ENCODE measurements around the gene SLC25A22.

SLC25A22 gene

GRCh38 chr11:794013-794765, 3.9 kb downstream of the SLC25A22 start:
- H3K27me3 ChIP-seq = peaks cover 0 to 18% of the 10 kb centered on the region in 2 donors
- no peaks in the 10 kb centered on the region for H3K9me3 ChIP-seq
- DNase-seq = no peak
- H3K36me3 ChIP-seq = peaks cover 0 to 30% (median 5%) of the 10 kb centered on the region in 3 donors
- intact Hi-C loops (cut with DNase I; ENCODE audit: low total_unique reads) = no loop called here
- H3K4me3 ChIP-seq = no peak overlapping the region
- H3K27ac ChIP-seq = no peak overlapping the region
- no peak for TF ChIP-seq CTCF (IDR thresholded peaks at IDR 0.05)
- peaks cover 0 to 46% (median 29%) of the 10 kb centered on the region in 4 donors for H3K4me1 ChIP-seq

- intact Hi-C loops (cut with DNase I; ENCODE audit: low total_unique reads) = no loop called here
- H3K27ac ChIP-seq = no peak overlapping the region
- peaks cover 0 to 24% of the 10 kb centered on the region in 2 donors for H3K27me3 ChIP-seq
- peaks cover 0 to 28% (median 5%) of the 10 kb centered on the region in 3 donors for H3K36me3 ChIP-seq
- no peak for DNase-seq
- no peak for TF ChIP-seq CTCF (IDR thresholded peaks at IDR 0.05)
- peaks cover 0 to 47% (median 28%) of the 10 kb centered on the region in 4 donors for H3K4me1 ChIP-seq
- H3K4me3 ChIP-seq = no peak overlapping the region
- no peaks in the 10 kb centered on the region for H3K9me3 ChIP-seq
Observed at GRCh38 chr11:793556-793955, 4.5 kb downstream of the SLC25A22 start.

- no peak for TF ChIP-seq CTCF (IDR thresholded peaks at IDR 0.05)
- intact Hi-C loops (cut with DNase I; ENCODE audit: low total_unique reads) = no loop called here
Observed at GRCh38 chr11:792873-793272, 5.2 kb downstream of the SLC25A22 start.

GRCh38 chr11:792535-792821, 5.6 kb downstream of the SLC25A22 start:
- no peak for TF ChIP-seq CTCF (IDR thresholded peaks at IDR 0.05)
- H3K9me3 ChIP-seq = no peaks in the 10 kb centered on the region
- H3K36me3 ChIP-seq = peaks cover 0 to 28% (median 5%) of the 10 kb centered on the region in 3 donors
- H3K27ac ChIP-seq = no peak overlapping the region
- H3K27me3 ChIP-seq = peaks cover 0 to 35% of the 10 kb centered on the region in 2 donors
- H3K4me3 ChIP-seq = no peak overlapping the region
- no peak for DNase-seq
- peaks cover 0 to 42% (median 25%) of the 10 kb centered on the region in 4 donors for H3K4me1 ChIP-seq
- intact Hi-C loops (cut with DNase I; ENCODE audit: low total_unique reads) = no loop called here

More at GRCh38 chr11:792873-793272, 5.2 kb downstream of the SLC25A22 start:
- peaks cover 0 to 28% (median 5%) of the 10 kb centered on the region in 3 donors for H3K36me3 ChIP-seq
- H3K27me3 ChIP-seq = peaks cover 0 to 31% of the 10 kb centered on the region in 2 donors
- no peaks in the 10 kb centered on the region for H3K9me3 ChIP-seq
- no peak overlapping the region for H3K4me3 ChIP-seq
- no peak for DNase-seq
- H3K27ac ChIP-seq = no peak overlapping the region
- H3K4me1 ChIP-seq = peaks cover 0 to 42% (median 25%) of the 10 kb centered on the region in 4 donors

GRCh38 chr11:791658-792534, 6.2 kb downstream of the SLC25A22 start:
- H3K27ac ChIP-seq = no peak overlapping the region
- H3K4me3 ChIP-seq = no peak overlapping the region
- DNase-seq = no peak
- peaks cover 0 to 41% of the 10 kb centered on the region in 2 donors for H3K27me3 ChIP-seq
- no peak for TF ChIP-seq CTCF (IDR thresholded peaks at IDR 0.05)
- H3K9me3 ChIP-seq = no peaks in the 10 kb centered on the region
- H3K4me1 ChIP-seq = peaks cover 0 to 38% (median 23%) of the 10 kb centered on the region in 4 donors
- intact Hi-C loops (cut with DNase I; ENCODE audit: low total_unique reads) = no loop called here
- peaks cover 0 to 28% (median 5%) of the 10 kb centered on the region in 3 donors for H3K36me3 ChIP-seq

Measured in tibial artery (tissue), 4 donors.